Placental epithelial cell (primary cell): ENCODE results near the gene PXDN. TPM values are rescaled to one million over a fixed set of nuclear protein-coding genes. Genes with fewer than 3 reads are reported as not detected.

Experiments
- total RNA-seq: library from RNA; depleted of rRNA; stranded (reverse); fragments of >200 nt; gene quantifications from 2 replicates; pipeline ENCODE4 v1.2.3, GENCODE V29; 2012

PXDN gene, protein sequence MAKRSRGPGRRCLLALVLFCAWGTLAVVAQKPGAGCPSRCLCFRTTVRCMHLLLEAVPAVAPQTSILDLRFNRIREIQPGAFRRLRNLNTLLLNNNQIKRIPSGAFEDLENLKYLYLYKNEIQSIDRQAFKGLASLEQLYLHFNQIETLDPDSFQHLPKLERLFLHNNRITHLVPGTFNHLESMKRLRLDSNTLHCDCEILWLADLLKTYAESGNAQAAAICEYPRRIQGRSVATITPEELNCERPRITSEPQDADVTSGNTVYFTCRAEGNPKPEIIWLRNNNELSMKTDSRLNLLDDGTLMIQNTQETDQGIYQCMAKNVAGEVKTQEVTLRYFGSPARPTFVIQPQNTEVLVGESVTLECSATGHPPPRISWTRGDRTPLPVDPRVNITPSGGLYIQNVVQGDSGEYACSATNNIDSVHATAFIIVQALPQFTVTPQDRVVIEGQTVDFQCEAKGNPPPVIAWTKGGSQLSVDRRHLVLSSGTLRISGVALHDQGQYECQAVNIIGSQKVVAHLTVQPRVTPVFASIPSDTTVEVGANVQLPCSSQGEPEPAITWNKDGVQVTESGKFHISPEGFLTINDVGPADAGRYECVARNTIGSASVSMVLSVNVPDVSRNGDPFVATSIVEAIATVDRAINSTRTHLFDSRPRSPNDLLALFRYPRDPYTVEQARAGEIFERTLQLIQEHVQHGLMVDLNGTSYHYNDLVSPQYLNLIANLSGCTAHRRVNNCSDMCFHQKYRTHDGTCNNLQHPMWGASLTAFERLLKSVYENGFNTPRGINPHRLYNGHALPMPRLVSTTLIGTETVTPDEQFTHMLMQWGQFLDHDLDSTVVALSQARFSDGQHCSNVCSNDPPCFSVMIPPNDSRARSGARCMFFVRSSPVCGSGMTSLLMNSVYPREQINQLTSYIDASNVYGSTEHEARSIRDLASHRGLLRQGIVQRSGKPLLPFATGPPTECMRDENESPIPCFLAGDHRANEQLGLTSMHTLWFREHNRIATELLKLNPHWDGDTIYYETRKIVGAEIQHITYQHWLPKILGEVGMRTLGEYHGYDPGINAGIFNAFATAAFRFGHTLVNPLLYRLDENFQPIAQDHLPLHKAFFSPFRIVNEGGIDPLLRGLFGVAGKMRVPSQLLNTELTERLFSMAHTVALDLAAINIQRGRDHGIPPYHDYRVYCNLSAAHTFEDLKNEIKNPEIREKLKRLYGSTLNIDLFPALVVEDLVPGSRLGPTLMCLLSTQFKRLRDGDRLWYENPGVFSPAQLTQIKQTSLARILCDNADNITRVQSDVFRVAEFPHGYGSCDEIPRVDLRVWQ (N-terminal part only)
- 223 and 335 TPM in 2 replicates for total RNA-seq

DNA sequence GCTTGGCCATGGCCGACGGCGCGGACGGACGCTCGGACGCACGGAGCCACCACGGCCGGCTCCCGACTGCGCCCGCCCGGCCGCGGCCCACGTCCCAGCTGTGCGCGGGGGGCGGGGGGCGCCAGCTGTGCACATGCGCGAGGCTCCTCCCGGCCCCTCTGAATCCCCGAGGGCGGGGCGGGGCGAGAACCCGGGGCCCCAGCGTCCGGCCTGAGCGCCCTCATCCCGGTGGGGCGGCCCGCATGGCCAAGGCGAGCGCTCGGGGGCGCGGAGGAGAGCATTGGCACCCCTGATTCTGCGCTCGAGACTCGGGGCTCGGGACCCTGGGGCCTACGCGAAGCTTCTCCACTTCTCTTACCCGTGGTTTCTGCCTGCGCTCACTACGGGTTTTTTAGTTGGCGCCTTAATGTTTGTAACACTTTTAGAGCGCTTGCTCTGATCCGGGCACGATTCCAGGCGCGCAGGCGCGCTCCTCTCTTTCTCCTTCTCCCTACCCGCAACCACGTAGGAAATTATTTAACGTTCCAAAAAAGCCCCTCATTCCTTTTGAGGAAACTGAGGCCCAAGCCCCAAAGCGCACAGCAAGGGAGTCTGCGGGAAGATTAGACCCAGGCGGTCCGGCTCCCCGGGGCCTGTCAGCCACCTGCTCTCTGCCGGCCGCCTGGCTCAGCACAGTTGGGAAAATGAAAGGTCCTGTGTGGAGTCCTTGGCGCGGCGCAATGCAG lies at the start of gene PXDN:
PXDN (minus strand) TSS at position 70 of the 725 bp plus-strand sequence; CDS start at position 10, 60 bp downstream.

